Measurements from ENCODE around the gene RHOA.
"Not testable (repeated sequence)": the region's sequence is repeated elsewhere in the genome, so short reads cannot be mapped to it uniquely, and the experiment has no call there.

GRCh38 chr3:49328350-49328749, 83.4 kb downstream of the RHOA start:
- TF ChIP-seq ZBTB33 (IDR thresholded peaks at IDR 0.05); REST (IDR thresholded peaks at IDR 0.05); CTCF (IDR thresholded peaks at IDR 0.05; ENCODE audit: low read depth, low read length, missing input control); FOXA1 (IDR thresholded peaks at IDR 0.05); MAX (IDR thresholded peaks at IDR 0.05); GABPA (IDR thresholded peaks at IDR 0.05 in 1 of 2, conservative IDR thresholded peaks at IDR 0.05 in 1 of 2); SP1 (IDR thresholded peaks at IDR 0.05): not testable (repeated sequence)
